Immature natural killer cell (primary cell): ENCODE data around the gene HEATR3. TPM values are rescaled to one million over a fixed set of nuclear protein-coding genes. Genes with fewer than 3 reads are reported as not detected.
"Not testable (repeated sequence)": the region's sequence is repeated elsewhere in the genome, so short reads cannot be mapped to it uniquely, and the experiment has no call there.

Experiments
- DNase-seq, 3 donors: peaks; one replicate each; pipeline ENCODE4 v3.0.0; 2022; ENCODE audit warnings: mixed read lengths in 1 of 3
- H3K27ac Mint-ChIP-seq, 6 donors: one replicate each; pipeline ENCODE4 v1.8.0; 2020; ENCODE audit warnings: mixed read lengths in 6 of 6, mild to moderate bottlenecking in 5 of 6, inconsistent platforms in 4 of 6, moderate library complexity in 3 of 6
- H3K27me3 Mint-ChIP-seq, 3 donors: one replicate each; pipeline ENCODE4 v1.8.0; 2020 to 2021; ENCODE audit warnings: low read depth in 3 of 3, mild to moderate bottlenecking in 3 of 3, mixed read lengths in 3 of 3, moderate library complexity in 3 of 3, inconsistent platforms in 1 of 3
- H3K36me3 Mint-ChIP-seq, 3 donors: one replicate each; pipeline ENCODE4 v1.8.0; 2020; ENCODE audit warnings: mixed read lengths in 3 of 3, inconsistent platforms in 2 of 3, mild to moderate bottlenecking in 2 of 3
- H3K4me1 Mint-ChIP-seq, 2 donors: one replicate each; pipeline ENCODE4 v1.8.0; 2020; ENCODE audit warnings: inconsistent platforms in 2 of 2, mild to moderate bottlenecking in 2 of 2, mixed read lengths in 2 of 2, moderate library complexity in 1 of 2
- H3K4me3 Mint-ChIP-seq, 5 donors: one replicate each; pipeline ENCODE4 v1.8.0; 2020; ENCODE audit warnings: mild to moderate bottlenecking in 5 of 5, mixed read lengths in 5 of 5, inconsistent platforms in 3 of 5, moderate library complexity in 3 of 5
- H3K9me3 Mint-ChIP-seq, 6 donors: one replicate each; pipeline ENCODE4 v1.8.0; 2020; ENCODE audit warnings: mild to moderate bottlenecking in 6 of 6, mixed read lengths in 6 of 6, inconsistent platforms in 4 of 6, moderate library complexity in 3 of 6
- polyA plus RNA-seq, 3 donors: library from polyadenylated mRNA; unstranded; fragments of 300-500 nt; fragmentation: Illumina TruSeq; gene quantifications; one replicate each; pipeline ENCODE4 v1.2.3, GENCODE V29; 2021

HEATR3 gene
- polyA plus RNA-seq, 3 donors from 2014 or later, result 3.2 to 8.5 (median 3.8) TPM

DNA sequence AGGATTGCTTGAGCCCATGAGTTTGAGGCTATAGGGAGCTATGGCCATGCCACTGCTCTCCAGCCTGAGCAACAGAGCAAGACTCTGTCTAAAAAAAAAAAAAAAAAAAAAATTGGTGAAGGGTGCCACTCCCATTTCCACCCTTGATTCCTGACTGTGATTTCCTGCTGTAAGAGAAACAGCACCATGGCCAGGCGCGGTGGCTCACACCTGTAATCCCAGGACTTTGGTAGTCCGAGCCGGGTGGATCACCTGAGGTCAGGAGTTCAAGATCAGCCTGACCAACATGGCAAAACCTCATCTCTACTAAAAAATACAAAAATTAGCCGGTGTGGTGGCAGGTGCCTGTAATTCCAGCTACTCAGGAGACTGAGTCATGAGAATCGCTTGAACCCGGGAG lies 66.8 kb downstream of the HEATR3 start:
- H3K27me3 Mint-ChIP-seq, DNase-seq, H3K27ac Mint-ChIP-seq, H3K9me3 Mint-ChIP-seq, H3K4me1 Mint-ChIP-seq, H3K4me3 Mint-ChIP-seq, H3K36me3 Mint-ChIP-seq: not testable (repeated sequence)

DNA sequence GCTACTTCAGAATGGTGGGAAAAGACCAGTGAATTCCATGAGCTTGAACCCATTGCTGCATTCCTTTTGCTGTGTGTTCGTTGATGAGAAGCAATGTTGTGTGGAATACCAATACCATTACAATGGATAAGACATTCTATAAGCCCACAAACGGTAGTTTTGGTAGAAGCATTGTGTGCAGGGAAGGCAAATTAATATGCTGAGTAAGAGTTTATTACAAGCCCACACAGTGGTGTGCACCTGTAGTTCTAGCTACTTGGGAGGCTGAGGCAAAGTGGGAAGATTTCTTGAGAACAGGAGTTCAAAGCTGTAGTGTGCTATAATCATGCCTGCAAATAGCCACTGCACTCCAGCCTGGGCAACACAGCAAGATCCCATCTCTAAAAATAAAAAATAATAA lies 67.4 kb downstream of the HEATR3 start:
- no peak for DNase-seq
- Mint-ChIP-seq H3K4me1 (no peaks in the 10 kb centered on the region), H3K4me3 (no peak overlapping the region), H3K9me3 (no peaks in the 10 kb centered on the region), H3K36me3 (peaks cover 0 to 3% (median 0%) of the 10 kb centered on the region in 3 donors), H3K27me3 (peaks cover 0 to 4% (median 2%) of the 10 kb centered on the region in 3 donors), H3K27ac (no peak overlapping the region)

DNA sequence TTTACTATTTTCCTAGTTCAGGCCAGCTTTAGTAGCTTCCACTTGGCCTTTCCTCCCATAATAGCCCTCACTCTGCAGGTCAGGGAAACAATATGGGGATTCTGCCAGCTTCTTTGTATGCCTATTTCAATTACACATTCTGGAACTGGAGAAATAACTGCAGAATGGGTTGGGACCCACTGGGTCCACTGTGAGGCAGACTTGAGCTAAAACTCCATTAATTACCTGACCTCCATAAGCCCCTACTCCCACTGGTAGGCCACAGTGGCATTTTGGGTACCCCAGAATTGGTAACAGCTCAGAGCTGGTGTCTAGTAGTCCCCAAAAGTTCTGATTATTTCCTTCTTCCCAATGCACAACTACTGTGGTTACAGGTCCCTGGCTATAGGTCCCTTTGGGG lies 70.6 kb downstream of the HEATR3 start:
- Mint-ChIP-seq H3K4me1 (no peaks in the 10 kb centered on the region), H3K4me3 (no peak overlapping the region), H3K9me3 (no peaks in the 10 kb centered on the region), H3K36me3 (peaks cover 0 to 3% (median 0%) of the 10 kb centered on the region in 3 donors), H3K27me3 (peaks cover 0 to 2% (median 0%) of the 10 kb centered on the region in 3 donors), H3K27ac (peak overlapping the region in 1 of 6 donors; percentile 46)
- no peak for DNase-seq

DNA sequence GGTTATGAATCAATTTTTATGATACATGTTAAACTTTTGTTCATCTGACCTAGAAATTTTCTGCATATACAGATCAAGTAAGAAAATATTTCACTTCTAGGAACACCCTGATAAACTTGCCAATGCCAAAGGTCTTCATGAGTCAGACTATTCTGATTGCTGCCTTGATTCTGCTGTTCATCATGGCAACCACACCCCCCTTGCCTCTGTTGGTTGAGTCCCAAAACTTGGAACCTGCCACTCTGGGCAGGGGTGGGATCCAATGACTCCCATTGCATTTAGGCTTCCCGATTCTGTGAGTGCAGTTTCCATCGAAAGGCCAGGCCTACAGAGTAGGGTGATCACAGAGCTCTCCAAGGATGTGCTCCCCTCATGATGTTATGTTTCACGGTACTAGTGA lies 71.5 kb downstream of the HEATR3 start:
- H3K27ac Mint-ChIP-seq, result peak overlapping the region in 1 of 6 donors; percentile 17

DNA sequence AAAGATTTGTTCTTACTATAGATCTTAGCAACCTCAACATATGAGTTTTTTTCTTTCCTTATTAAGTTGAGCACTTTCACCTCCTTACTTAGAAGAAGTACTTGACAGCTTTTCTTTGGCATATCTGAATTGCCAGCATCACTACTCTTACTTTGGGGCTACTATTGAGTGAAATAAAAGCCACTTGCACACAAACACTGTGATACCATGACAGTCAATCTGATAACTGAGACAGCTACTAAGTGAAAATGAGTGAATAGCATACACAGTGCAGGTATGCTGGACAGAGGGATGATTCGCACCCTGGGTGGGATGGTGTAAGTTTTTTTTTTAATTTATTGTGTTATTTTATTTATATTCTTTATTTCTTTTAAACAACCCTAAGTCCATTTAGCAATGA lies 73.8 kb downstream of the HEATR3 start:
- Mint-ChIP-seq H3K4me1 (no peaks in the 10 kb centered on the region), H3K27ac (no peak overlapping the region)

More for the DNA sequence above, 71.5 kb downstream of the HEATR3 start:
- no peak overlapping the region for H3K4me3 Mint-ChIP-seq
- DNase-seq, result no peak
- H3K9me3 Mint-ChIP-seq, result no peaks in the 10 kb centered on the region
- no peaks in the 10 kb centered on the region for H3K36me3 Mint-ChIP-seq
- peaks cover 0 to 2% (median 0%) of the 10 kb centered on the region in 3 donors for H3K27me3 Mint-ChIP-seq
- no peaks in the 10 kb centered on the region for H3K4me1 Mint-ChIP-seq

DNA sequence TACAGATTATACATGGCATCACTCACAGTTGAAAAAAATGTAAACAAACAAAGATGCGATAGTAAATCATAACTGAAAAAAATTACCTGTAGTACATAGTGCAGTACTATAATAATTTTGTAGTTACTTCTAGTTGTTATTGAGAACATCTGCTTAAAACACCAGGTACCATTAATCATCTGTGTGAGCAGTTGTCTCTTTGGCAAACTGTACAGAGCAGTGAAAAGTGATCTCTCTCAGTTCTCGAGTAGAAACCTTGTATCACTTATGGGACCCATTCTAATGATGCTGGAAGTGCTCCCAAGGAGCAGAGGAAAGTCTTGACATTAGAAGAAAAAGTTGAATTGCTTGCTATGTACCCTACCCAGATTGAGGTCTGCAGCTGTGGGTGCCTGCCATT lies 78.4 kb downstream of the HEATR3 start:
- no peak overlapping the region for H3K27ac Mint-ChIP-seq
- H3K4me1 Mint-ChIP-seq, result no peaks in the 10 kb centered on the region
- DNase-seq, result no peak
- no peaks in the 10 kb centered on the region for H3K9me3 Mint-ChIP-seq
- H3K36me3 Mint-ChIP-seq, result no peaks in the 10 kb centered on the region
- no peak overlapping the region for H3K4me3 Mint-ChIP-seq
- H3K27me3 Mint-ChIP-seq, result no peaks in the 10 kb centered on the region

More for the DNA sequence above, 73.8 kb downstream of the HEATR3 start:
- Mint-ChIP-seq H3K4me3 (no peak overlapping the region), H3K9me3 (no peaks in the 10 kb centered on the region), H3K27me3 (peaks cover 0 to 2% (median 0%) of the 10 kb centered on the region in 3 donors), H3K36me3 (no peaks in the 10 kb centered on the region)
- DNase-seq, result no peak

DNA sequence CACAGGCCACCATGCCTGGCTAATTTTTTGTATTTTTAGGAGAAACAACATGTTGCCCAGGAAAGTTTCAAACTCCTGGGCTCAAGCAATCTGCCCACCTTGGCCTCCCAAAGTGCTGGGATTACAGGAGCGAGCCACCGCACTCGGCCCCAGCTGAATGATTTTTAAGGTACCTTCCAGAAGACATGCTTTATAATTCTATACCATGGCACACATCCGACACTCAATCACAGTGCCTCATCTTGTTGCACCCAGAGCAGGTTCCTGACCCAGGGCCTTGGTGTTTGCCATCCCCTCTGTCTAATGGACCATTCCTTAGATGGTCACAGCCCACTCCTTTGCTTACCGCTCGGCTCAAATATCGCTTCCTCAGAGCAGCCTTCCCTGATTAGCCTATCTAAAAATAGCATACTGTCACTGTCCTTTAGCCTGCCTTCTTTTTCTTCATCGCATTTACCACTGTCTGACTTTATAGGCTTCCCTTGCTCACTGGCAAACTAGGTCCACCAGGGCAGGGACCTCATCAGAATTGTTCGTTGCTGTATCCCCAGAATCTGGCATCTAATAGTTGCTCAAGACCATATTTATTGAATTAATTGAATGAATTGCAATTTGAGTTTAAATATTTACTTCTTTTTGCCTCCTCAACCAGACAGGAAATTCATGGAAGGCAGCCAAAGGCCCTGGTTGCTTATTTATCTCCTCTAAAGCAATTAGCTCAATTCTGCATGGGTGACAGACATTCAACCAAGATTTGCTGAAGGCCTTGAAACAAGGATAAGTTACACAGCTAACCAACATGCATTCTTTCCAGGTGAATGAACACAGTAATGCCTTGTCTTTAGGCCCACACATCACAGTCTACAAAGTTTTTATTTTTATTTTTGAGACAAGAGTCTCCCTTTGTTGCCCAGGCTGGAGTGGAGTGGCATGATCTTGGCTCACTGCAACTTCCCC lies 81.0 kb downstream of the HEATR3 start:
- Mint-ChIP-seq H3K27me3 (peaks cover 0 to under 1% (median 0%) of the 10 kb centered on the region in 3 donors), H3K27ac (peak overlapping the region in 2 of 6 donors; percentile 11 to 54), H3K9me3 (no peaks in the 10 kb centered on the region), H3K4me1 (peaks cover under 1 to 1% of the 10 kb centered on the region in 2 donors), H3K36me3 (no peaks in the 10 kb centered on the region), H3K4me3 (no peak overlapping the region)
- no peak for DNase-seq

DNA sequence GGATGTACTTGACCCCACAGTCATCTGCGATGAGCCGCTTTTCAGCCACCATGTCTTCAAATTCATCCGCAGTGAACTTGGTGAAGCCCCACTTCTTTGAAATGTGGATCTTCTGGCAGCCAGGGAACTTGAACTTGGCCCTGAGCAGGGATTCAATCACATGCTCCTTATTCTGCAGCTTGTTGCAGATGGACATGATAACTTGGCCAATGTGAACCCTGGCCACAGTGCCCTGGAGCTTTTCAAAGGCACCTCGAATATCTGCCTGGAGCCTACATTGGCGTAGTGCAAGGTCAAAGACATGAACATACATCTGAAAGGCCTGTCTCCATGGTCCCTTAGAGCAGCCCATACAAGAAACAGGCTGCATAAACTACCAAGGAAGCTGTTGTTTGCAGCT lies 85.6 kb downstream of the HEATR3 start:
- Mint-ChIP-seq H3K9me3 (no peaks in the 10 kb centered on the region), H3K4me1 (peaks cover 28 to 29% of the 10 kb centered on the region in 2 donors), H3K36me3 (no peaks in the 10 kb centered on the region), H3K4me3 (peak overlapping the region in 3 of 5 donors; percentile 14 to 87 (median 27)), H3K27ac (peak overlapping the region in 4 of 6 donors; percentile 81 to 99 (median 94)), H3K27me3 (peaks cover 18 to 24% (median 22%) of the 10 kb centered on the region in 3 donors)
- no peak for DNase-seq

DNA sequence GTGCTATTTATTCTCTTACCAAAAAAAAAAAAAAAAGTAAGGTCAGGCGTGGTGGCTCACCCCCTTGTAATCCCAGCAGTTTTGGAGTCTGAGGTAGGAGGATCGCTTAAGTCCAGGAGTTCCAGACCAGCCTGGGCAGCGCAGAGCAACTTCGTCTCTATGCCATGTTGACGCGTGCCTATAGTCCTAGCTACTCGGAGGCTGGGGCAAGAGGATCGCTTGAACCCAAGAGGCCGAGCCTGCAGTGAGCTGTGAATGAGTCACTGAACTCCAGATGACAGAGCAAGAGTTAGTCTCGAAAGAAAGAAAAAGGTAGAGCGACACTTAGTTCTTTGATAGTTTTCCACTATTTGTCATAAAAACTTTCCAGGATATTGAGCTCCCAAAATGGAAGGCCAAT lies 86.0 kb downstream of the HEATR3 start:
- Mint-ChIP-seq H3K36me3 (no peaks in the 10 kb centered on the region), H3K27me3 (peaks cover 18 to 24% (median 22%) of the 10 kb centered on the region in 3 donors), H3K27ac (peak overlapping the region; percentile 81 to 99 (median 94)), H3K9me3 (no peaks in the 10 kb centered on the region), H3K4me3 (peak overlapping the region; percentile 87 to 97 (median 89)), H3K4me1 (peaks cover 32 to 33% of the 10 kb centered on the region in 2 donors)
- no peak for DNase-seq

DNA sequence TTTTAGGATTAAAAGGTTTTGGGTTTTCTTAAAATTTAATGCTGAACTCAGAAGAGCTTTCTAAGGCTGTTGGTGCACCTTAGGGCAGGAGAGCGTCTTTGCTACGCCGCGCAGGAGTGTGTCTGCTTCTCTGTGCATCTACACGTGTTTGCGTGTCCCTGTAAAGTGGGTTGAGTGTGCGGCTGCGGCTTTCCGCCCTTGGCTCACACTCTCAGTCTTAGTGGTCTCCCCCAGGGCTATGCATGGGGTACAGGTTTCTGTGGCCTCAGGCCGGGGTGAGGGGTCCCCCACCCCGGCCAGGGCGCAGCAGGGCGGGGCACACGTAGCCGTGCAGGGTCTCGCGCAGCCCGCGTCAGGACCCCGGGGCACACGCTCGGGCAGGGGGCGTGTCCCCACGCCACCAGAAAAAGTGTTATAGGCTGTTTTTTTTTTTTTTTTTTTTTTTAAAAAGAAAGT lies 86.6 kb downstream of the HEATR3 start:
- peak overlapping the region; percentile 87 to 97 (median 89) for H3K4me3 Mint-ChIP-seq
- no peaks in the 10 kb centered on the region for H3K36me3 Mint-ChIP-seq
- peak; percentile 81 to 82 (median 82) for DNase-seq
- H3K4me1 Mint-ChIP-seq, result peaks cover 36 to 40% of the 10 kb centered on the region in 2 donors
- peaks cover 18 to 24% (median 22%) of the 10 kb centered on the region in 3 donors for H3K27me3 Mint-ChIP-seq
- peak overlapping the region; percentile 81 to 99 (median 94) for H3K27ac Mint-ChIP-seq
- H3K9me3 Mint-ChIP-seq, result no peaks in the 10 kb centered on the region

DNA sequence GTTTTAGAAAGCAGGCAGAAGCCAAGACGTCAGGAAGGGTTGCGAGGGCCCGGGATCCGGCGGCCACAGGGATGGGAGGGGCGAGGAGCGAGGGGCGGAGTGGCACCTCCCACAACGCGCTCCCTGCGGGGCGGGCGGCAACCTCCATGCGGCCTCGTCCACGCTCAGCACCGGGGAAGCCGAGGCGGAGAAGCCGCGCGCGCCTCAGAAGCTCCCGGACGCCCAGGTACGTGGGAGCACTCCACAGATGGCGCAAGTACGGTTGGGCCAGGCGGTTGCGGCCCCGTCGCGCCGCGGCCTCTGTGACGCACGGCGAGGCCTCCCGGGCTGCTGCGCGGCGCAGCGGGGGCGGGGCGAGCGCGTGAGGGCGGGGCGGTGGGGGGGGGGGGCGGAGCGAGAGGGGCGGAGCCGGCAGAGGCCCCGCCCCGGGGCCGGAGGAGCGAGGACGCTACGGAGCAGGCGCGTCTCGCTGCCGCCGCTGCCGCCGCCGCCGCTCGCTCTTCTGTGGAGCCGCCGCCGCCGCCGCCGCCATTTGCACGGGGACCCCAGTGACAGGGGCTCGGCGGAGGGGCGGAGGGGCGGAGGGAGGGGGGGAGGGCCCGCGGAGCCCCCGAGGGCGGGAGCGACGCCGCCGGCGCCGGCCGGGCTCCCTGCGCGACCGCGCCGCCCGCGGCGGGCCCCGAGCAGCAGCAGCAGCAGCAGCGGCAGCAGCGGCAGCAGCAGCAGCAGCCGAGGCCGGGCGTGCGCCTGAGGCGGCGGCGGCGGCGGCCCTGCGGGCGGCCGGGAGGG lies 87.2 kb downstream of the HEATR3 start, which contains the start of gene TENT4B:
Gene TENT4B (plus strand): TSS at position 500 of the 789 bp plus-strand sequence. CDS start 316 bp downstream, outside the sequence.
- Mint-ChIP-seq H3K27me3 (peaks cover 18 to 24% (median 22%) of the 10 kb centered on the region in 3 donors), H3K27ac (peak within 1 kb of the TSS; percentile 92 to 99 (median 95)), H3K9me3 (no peaks in the 10 kb centered on the region), H3K4me1 (peaks cover 36 to 41% of the 10 kb centered on the region in 2 donors), H3K36me3 (no peaks in the 10 kb centered on the region), H3K4me3 (peak within 1 kb of the TSS; percentile 89 to 97 (median 93))
- DNase-seq, result peak; percentile 94 to 96 (median 95)

DNA sequence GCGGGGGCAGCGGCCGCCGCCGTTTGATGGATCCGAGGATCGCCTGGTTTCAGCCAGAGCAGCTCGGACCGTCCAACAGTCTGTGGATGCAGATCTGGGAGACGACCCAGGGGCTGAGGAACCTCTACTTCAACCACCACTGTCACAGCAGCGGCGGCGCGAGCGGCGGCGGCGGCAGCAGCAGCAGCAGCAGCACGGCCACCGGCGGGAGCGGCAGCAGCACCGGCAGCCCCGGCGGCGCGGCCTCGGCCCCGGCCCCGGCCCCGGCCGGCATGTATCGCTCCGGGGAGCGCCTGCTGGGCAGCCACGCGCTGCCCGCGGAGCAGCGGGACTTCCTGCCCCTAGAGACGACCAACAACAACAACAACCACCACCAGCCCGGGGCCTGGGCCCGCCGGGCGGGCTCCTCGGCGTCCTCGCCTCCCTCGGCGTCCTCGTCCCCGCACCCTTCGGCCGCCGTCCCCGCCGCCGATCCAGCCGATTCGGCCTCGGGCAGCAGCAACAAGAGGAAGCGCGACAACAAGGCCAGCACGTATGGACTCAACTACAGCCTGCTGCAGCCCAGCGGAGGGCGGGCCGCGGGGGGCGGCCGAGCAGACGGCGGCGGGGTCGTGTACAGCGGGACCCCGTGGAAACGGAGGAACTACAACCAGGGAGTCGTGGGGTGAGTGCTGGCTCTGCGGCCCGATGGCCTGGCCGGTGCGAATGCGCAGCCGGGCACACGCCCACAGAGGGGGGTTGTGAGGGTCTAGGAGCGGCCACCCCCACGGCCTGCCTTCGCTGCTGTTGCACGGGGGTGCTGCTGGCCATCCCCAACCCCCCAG lies 88.0 kb downstream of the HEATR3 start:
- Mint-ChIP-seq H3K4me3 (peak overlapping the region; percentile 79 to 93 (median 89)), H3K36me3 (no peaks in the 10 kb centered on the region), H3K4me1 (peaks cover 44 to 49% of the 10 kb centered on the region in 2 donors), H3K9me3 (no peaks in the 10 kb centered on the region), H3K27ac (peak overlapping the region; percentile 87 to 99 (median 92)), H3K27me3 (peaks cover 18 to 24% (median 22%) of the 10 kb centered on the region in 3 donors)
- peak; percentile 51 to 63 (median 63) for DNase-seq
